ENCODE data around the gene LOXL4.

The LOXL4 gene

GRCh38 chr10:98201760-98202159 lies 66.2 kb downstream of the LOXL4 start:
- Mint-ChIP-seq H3K4me3 (no peak overlapping the region), H3K27ac (no peak overlapping the region), H3K4me1 (ENCODE audit: low read depth) (peaks cover 6% of the 10 kb centered on the region), H3K27me3 (no peaks in the 10 kb centered on the region), H3K9me3 (no peaks in the 10 kb centered on the region), H3K36me3 (ENCODE audit: low read depth) (peaks cover 42% of the 10 kb centered on the region)
- intact Hi-C loops (cut with micrococcal nuclease) = no loop called here
